ENCODE results near the gene LYPD6. TPM values are rescaled to one million over a fixed set of nuclear protein-coding genes. Genes with fewer than 3 reads are reported as not detected.

LYPD6 gene
- total and polyA plus RNA-seq, 2 donors (not counting 1 experiment from before 2014, with no cell fraction given), result not detected

GRCh38 chr2:149329489-149330126, 779 bp upstream of the LYPD6 start:
- H3K9ac ChIP-seq (ENCODE audit: low read length), result peak overlapping the region; percentile 47
- WGBS (ENCODE audit: insufficient coverage), result 15% methylated on average over 20 of the region's 32 CpGs
- H3K27me3 ChIP-seq (replicated peaks in 1 of 4; ENCODE audit: control extremely low read depth in 1 of 4, control insufficient read depth in 3 of 4, insufficient read depth in 4 of 4, low read length in 3 of 4), result peaks cover 0 to 42% (median 25%) of the 10 kb centered on the region in 4 experiments
- CTCF ChIA-PET, result no interaction called here
- H3K4me1 Mint-ChIP-seq, result peaks cover 16% of the 10 kb centered on the region
- no peaks in the 10 kb centered on the region for H3K9me3 Mint-ChIP-seq (ENCODE audit: insufficient read depth)
- H3K4me3 Mint-ChIP-seq, result peak overlapping the region; percentile 76
- H3K27ac ChIP-seq (ENCODE audit: low read length in 2 of 2), result no peak overlapping the region
- DNase-seq (peak; percentile 14), ATAC-seq (ENCODE audit: low read depth) (no peak)
- intact Hi-C loops (cut with micrococcal nuclease), result no loop called here
- peak overlapping the region; percentile 63 for H3K4me2 ChIP-seq (replicated peaks; ENCODE audit: low read depth, low read length, poor library complexity, severe bottlenecking)
- H4K20me1 ChIP-seq (ENCODE audit: control insufficient read depth, insufficient read depth, low read length, poor library complexity, severe bottlenecking), result no peaks in the 10 kb centered on the region
- H3K79me2 ChIP-seq (ENCODE audit: control insufficient read depth, insufficient read depth, low read length), result no peaks in the 10 kb centered on the region
- POLR2A ChIA-PET, result no interaction called here
- H2AFZ ChIP-seq (ENCODE audit: insufficient read depth, low read depth, low read length, poor library complexity, severe bottlenecking), result peak overlapping the region; percentile 44
- peaks cover 4 to 13% of the 10 kb centered on the region in 2 donors for H3K4me1 ChIP-seq (ENCODE audit: control insufficient read depth in 2 of 2, insufficient read depth in 2 of 2, low read length in 2 of 2)
- peaks cover 0 to 15% (median 0%) of the 10 kb centered on the region in 3 donors for H3K9me3 ChIP-seq (ENCODE audit: control extremely low read depth in 1 of 3, control insufficient read depth in 2 of 3, insufficient read depth in 1 of 3, low read length in 2 of 3)
- TF ChIP-seq EZH2 (IDR thresholded peaks at IDR 0.05; ENCODE audit: borderline replicate concordance, insufficient read depth, low read depth, low read length, poor library complexity, severe bottlenecking) (no peak), CTCF (IDR thresholded peaks at IDR 0.05) (no peak)
- no peak overlapping the region for H3K27ac Mint-ChIP-seq
- peaks cover 50% of the 10 kb centered on the region for H3K27me3 Mint-ChIP-seq
- H3K4me3 ChIP-seq (ENCODE audit: control extremely low read depth in 1 of 5, extremely low read depth in 1 of 5, insufficient read depth in 1 of 5, low read depth in 2 of 5, low read length in 4 of 5), result peak overlapping the region in 3 of 5 experiments; percentile 13 to 45 (median 42)
- no peaks in the 10 kb centered on the region for H3K36me3 ChIP-seq (replicated peaks in 1 of 2; ENCODE audit: control extremely low read depth in 1 of 2, control insufficient read depth in 1 of 2, extremely low read depth in 1 of 2, insufficient read depth in 2 of 2, low read length in 1 of 2)

- ATAC-seq (ENCODE audit: low read depth), result no peak
- CTCF ChIA-PET, result no interaction called here
Measured at GRCh38 chr2:149331023-149331400, 625 bp downstream of the LYPD6 start.

More at GRCh38 chr2:149331023-149331400, 625 bp downstream of the LYPD6 start:
- intact Hi-C loops (cut with micrococcal nuclease), result no loop called here
- no peaks in the 10 kb centered on the region for H3K36me3 ChIP-seq (replicated peaks in 1 of 2; ENCODE audit: control extremely low read depth in 1 of 2, control insufficient read depth in 1 of 2, extremely low read depth in 1 of 2, insufficient read depth in 2 of 2, low read length in 1 of 2)
- H3K79me2 ChIP-seq (ENCODE audit: control insufficient read depth, insufficient read depth, low read length), result no peaks in the 10 kb centered on the region
- no peak for DNase-seq
- peaks cover 49% of the 10 kb centered on the region for H3K27me3 Mint-ChIP-seq
- H3K27me3 ChIP-seq (replicated peaks in 1 of 4; ENCODE audit: control extremely low read depth in 1 of 4, control insufficient read depth in 3 of 4, insufficient read depth in 4 of 4, low read length in 3 of 4), result peaks cover 0 to 43% (median 25%) of the 10 kb centered on the region in 4 experiments
- H3K4me3 ChIP-seq (ENCODE audit: control extremely low read depth in 1 of 5, extremely low read depth in 1 of 5, insufficient read depth in 1 of 5, low read depth in 2 of 5, low read length in 4 of 5), result no peak overlapping the region
- H3K27ac Mint-ChIP-seq, result no peak overlapping the region
- peak overlapping the region; percentile 75 for H3K4me3 Mint-ChIP-seq
- H3K9me3 ChIP-seq (ENCODE audit: control extremely low read depth in 1 of 3, control insufficient read depth in 2 of 3, insufficient read depth in 1 of 3, low read length in 2 of 3), result peaks cover 0 to 15% (median 0%) of the 10 kb centered on the region in 3 donors
- peaks cover 4 to 13% of the 10 kb centered on the region in 2 donors for H3K4me1 ChIP-seq (ENCODE audit: control insufficient read depth in 2 of 2, insufficient read depth in 2 of 2, low read length in 2 of 2)
- H3K27ac ChIP-seq (ENCODE audit: low read length in 2 of 2), result no peak overlapping the region
- H3K9ac ChIP-seq (ENCODE audit: low read length), result no peak overlapping the region
- H3K4me2 ChIP-seq (replicated peaks; ENCODE audit: low read depth, low read length, poor library complexity, severe bottlenecking), result peak overlapping the region; percentile 63
- 9% methylated on average over 19 of the region's 19 CpGs for WGBS (ENCODE audit: insufficient coverage)
- TF ChIP-seq EZH2 (IDR thresholded peaks at IDR 0.05; ENCODE audit: borderline replicate concordance, insufficient read depth, low read depth, low read length, poor library complexity, severe bottlenecking), result no peak
- no peak for TF ChIP-seq CTCF (IDR thresholded peaks at IDR 0.05)
- POLR2A ChIA-PET, result no interaction called here
- no peaks in the 10 kb centered on the region for H3K9me3 Mint-ChIP-seq (ENCODE audit: insufficient read depth)
- no peaks in the 10 kb centered on the region for H4K20me1 ChIP-seq (ENCODE audit: control insufficient read depth, insufficient read depth, low read length, poor library complexity, severe bottlenecking)
- H2AFZ ChIP-seq (ENCODE audit: insufficient read depth, low read depth, low read length, poor library complexity, severe bottlenecking), result no peak overlapping the region
- H3K4me1 Mint-ChIP-seq, result peaks cover 16% of the 10 kb centered on the region
